Immature natural killer cell (primary cell): ENCODE results near the gene IQSEC3. TPM values are rescaled to one million over a fixed set of nuclear protein-coding genes. Genes with fewer than 3 reads are reported as not detected.
A peak's percentile ranks its signal among the peaks of the same experiment; 100 is the strongest.
"Not testable (repeated sequence)": the region's sequence is repeated elsewhere in the genome, so short reads cannot be mapped to it uniquely, and the experiment has no call there.

ENCODE experiments used
- DNase-seq, 3 donors: peaks; one replicate each; pipeline ENCODE4 v3.0.0; 2022; ENCODE audit warnings: mixed read lengths in 1 of 3
- H3K27ac Mint-ChIP-seq, 6 donors: one replicate each; pipeline ENCODE4 v1.8.0; 2020; ENCODE audit warnings: mixed read lengths in 6 of 6, mild to moderate bottlenecking in 5 of 6, inconsistent platforms in 4 of 6, moderate library complexity in 3 of 6
- H3K27me3 Mint-ChIP-seq, 3 donors: one replicate each; pipeline ENCODE4 v1.8.0; 2020 to 2021; ENCODE audit warnings: low read depth in 3 of 3, mild to moderate bottlenecking in 3 of 3, mixed read lengths in 3 of 3, moderate library complexity in 3 of 3, inconsistent platforms in 1 of 3
- H3K36me3 Mint-ChIP-seq, 3 donors: one replicate each; pipeline ENCODE4 v1.8.0; 2020; ENCODE audit warnings: mixed read lengths in 3 of 3, inconsistent platforms in 2 of 3, mild to moderate bottlenecking in 2 of 3
- H3K4me1 Mint-ChIP-seq, 2 donors: one replicate each; pipeline ENCODE4 v1.8.0; 2020; ENCODE audit warnings: inconsistent platforms in 2 of 2, mild to moderate bottlenecking in 2 of 2, mixed read lengths in 2 of 2, moderate library complexity in 1 of 2
- H3K4me3 Mint-ChIP-seq, 5 donors: one replicate each; pipeline ENCODE4 v1.8.0; 2020; ENCODE audit warnings: mild to moderate bottlenecking in 5 of 5, mixed read lengths in 5 of 5, inconsistent platforms in 3 of 5, moderate library complexity in 3 of 5
- H3K9me3 Mint-ChIP-seq, 6 donors: one replicate each; pipeline ENCODE4 v1.8.0; 2020; ENCODE audit warnings: mild to moderate bottlenecking in 6 of 6, mixed read lengths in 6 of 6, inconsistent platforms in 4 of 6, moderate library complexity in 3 of 6
- polyA plus RNA-seq, 3 donors: library from polyadenylated mRNA; unstranded; fragments of 300-500 nt; fragmentation: Illumina TruSeq; gene quantifications; one replicate each; pipeline ENCODE4 v1.2.3, GENCODE V29; 2021

IQSEC3 gene
- polyA plus RNA-seq, 3 donors from 2014 or later, result 0.07 TPM; not detected in 2

DNA sequence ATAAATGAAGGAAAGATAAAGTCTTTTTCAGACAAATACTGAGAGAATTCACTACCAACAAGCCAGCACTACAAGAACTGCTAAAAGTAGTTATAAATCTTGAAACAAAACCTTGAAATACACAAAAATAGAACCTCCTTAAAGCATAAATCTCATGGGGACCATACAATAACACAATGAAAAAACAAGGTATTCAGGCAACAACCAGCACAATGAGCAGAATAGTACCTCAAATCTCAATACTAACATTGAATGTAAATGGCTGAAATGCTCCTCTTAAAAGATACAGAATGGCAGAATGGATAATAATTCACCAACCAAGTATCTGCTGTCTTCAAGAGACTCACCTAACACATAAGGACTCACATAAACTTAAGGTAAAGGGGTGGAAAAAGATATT is 7.7 kb upstream of the IQSEC3 start:
- H3K9me3 Mint-ChIP-seq, result peaks cover 0 to 25% (median 11%) of the 10 kb centered on the region in 6 donors
- H3K36me3 Mint-ChIP-seq, result no peaks in the 10 kb centered on the region
- H3K27ac Mint-ChIP-seq, result no peak overlapping the region
- H3K4me3 Mint-ChIP-seq, result no peak overlapping the region
- H3K4me1 Mint-ChIP-seq, result no peaks in the 10 kb centered on the region
- H3K27me3 Mint-ChIP-seq, result peaks cover 15 to 45% (median 33%) of the 10 kb centered on the region in 3 donors
- DNase-seq, result no peak

DNA sequence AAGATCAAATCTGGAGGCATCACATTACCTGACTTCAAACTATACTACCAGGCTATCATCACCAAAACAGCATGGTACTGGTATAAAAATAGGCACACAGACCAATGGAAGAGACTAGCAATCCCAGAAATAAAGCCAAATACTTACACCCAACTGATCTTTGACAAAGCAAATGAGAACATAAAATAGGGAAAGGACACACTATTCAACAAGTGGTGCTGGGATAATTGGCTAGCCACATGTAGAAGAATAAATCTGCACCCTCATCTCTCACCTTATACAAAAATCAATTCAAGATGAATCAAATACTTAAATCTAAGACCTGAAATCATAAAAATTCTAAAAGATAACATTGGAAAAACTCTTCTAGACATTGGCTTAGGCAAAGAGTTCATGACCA is 4.7 kb upstream of the IQSEC3 start:
- not testable (repeated sequence) for H3K4me3 Mint-ChIP-seq, H3K4me1 Mint-ChIP-seq, DNase-seq, H3K36me3 Mint-ChIP-seq, H3K27ac Mint-ChIP-seq
- H3K9me3 Mint-ChIP-seq, result peaks cover 0 to 25% (median 11%) of the 10 kb centered on the region in 6 donors
- H3K27me3 Mint-ChIP-seq, result peaks cover 11 to 49% (median 22%) of the 10 kb centered on the region in 3 donors

- H3K4me3 Mint-ChIP-seq, H3K9me3 Mint-ChIP-seq, H3K27ac Mint-ChIP-seq, DNase-seq, H3K36me3 Mint-ChIP-seq, H3K4me1 Mint-ChIP-seq: not testable (repeated sequence)
- H3K27me3 Mint-ChIP-seq, result peaks cover 3 to 18% (median 12%) of the 10 kb centered on the region in 3 donors
Measured at GRCh38 chr12:65491-66063, 990 bp upstream of the IQSEC3 start.

DNA sequence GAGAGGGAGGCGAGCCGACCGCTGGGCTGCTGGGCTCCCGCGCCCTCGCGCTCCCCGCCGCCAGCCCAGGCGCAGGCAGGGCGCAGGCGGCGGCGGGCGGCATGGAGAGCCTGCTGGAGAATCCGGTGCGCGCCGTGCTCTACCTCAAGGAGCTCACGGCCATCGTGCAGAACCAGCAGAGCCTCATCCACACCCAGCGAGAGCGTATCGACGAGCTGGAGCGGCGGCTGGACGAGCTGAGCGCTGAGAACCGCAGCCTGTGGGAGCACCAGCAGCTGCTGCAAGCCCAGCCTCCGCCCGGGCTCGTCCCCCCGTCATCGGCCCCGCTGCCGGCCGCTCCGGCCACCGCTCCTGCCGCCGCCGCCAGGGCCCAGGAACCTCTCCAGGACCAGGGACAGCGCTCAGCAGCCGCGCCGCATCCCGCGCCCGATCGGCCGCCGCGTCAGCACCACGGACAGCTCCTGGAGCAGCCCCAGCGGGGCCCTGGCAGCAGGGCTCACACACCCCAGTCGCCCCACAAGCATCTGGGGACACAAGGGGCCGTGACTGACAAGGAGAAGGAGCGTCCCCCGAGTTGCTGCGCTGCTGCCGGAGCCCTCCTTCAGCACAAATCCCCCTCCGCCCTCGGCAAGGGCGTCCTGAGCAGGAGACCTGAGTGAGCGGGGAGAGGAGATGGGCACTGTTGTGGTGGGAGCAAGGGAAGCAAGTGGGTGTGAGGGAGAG is 376 bp downstream of the IQSEC3 start:
- DNase-seq, result peak; percentile 28 to 36 (median 29)
- H3K4me3 Mint-ChIP-seq, result not testable (repeated sequence)

GRCh38 chr12:69677-70076 is 3.1 kb downstream of the IQSEC3 start:
- H3K27me3 Mint-ChIP-seq, result peaks cover 5 to 13% (median 11%) of the 10 kb centered on the region in 3 donors
- H3K27ac Mint-ChIP-seq, H3K36me3 Mint-ChIP-seq, H3K9me3 Mint-ChIP-seq, H3K4me3 Mint-ChIP-seq, H3K4me1 Mint-ChIP-seq, DNase-seq: not testable (repeated sequence)

More for the DNA sequence above, 376 bp downstream of the IQSEC3 start:
- H3K9me3 Mint-ChIP-seq, H3K27ac Mint-ChIP-seq, H3K4me1 Mint-ChIP-seq, H3K36me3 Mint-ChIP-seq: not testable (repeated sequence)
- peaks cover 4 to 18% (median 15%) of the 10 kb centered on the region in 3 donors for H3K27me3 Mint-ChIP-seq

DNA sequence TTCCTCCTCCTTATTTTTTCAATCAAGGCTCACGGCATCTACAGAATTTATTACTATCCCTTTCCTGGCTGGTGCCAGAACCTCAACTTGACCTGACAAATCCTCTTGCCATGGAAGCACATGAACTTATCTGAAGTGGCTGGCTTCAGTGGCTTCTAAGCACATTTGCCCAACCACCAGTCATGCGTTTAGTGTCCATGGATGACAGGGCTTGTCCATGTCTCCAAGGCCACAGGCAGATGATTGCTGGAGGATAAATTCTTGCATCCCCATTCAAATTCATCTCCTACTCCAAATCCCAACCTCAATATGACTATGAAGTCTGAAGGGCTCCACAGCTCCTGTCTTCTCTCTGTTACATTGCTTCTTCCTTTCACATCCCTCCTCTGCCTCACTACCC is 4.0 kb downstream of the IQSEC3 start:
- not testable (repeated sequence) for DNase-seq, H3K36me3 Mint-ChIP-seq, H3K9me3 Mint-ChIP-seq, H3K4me1 Mint-ChIP-seq, H3K4me3 Mint-ChIP-seq, H3K27ac Mint-ChIP-seq
- H3K27me3 Mint-ChIP-seq, result peaks cover 8 to 14% (median 9%) of the 10 kb centered on the region in 3 donors

DNA sequence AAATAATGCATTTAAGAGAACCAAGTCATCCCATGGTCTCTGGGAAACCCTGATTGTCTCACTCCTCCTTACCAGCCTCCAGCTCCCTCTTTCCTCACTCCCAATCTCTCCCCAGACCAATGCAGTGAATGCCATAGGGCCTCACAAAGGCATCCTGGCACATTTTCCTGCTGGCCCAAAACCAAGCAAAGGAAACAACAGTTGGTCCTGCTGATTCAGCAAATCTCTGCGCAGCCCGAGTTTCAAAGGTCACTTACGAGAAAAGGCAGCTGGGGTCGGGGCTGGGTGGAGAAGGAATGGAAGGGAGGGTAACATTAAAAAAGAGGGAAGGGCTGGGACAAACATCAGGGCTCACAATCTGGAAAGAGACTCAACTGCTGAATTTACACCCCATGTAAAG is 5.5 kb downstream of the IQSEC3 start:
- H3K36me3 Mint-ChIP-seq, DNase-seq, H3K4me1 Mint-ChIP-seq, H3K9me3 Mint-ChIP-seq, H3K4me3 Mint-ChIP-seq, H3K27ac Mint-ChIP-seq: not testable (repeated sequence)
- H3K27me3 Mint-ChIP-seq, result peaks cover 12 to 14% (median 12%) of the 10 kb centered on the region in 3 donors

DNA sequence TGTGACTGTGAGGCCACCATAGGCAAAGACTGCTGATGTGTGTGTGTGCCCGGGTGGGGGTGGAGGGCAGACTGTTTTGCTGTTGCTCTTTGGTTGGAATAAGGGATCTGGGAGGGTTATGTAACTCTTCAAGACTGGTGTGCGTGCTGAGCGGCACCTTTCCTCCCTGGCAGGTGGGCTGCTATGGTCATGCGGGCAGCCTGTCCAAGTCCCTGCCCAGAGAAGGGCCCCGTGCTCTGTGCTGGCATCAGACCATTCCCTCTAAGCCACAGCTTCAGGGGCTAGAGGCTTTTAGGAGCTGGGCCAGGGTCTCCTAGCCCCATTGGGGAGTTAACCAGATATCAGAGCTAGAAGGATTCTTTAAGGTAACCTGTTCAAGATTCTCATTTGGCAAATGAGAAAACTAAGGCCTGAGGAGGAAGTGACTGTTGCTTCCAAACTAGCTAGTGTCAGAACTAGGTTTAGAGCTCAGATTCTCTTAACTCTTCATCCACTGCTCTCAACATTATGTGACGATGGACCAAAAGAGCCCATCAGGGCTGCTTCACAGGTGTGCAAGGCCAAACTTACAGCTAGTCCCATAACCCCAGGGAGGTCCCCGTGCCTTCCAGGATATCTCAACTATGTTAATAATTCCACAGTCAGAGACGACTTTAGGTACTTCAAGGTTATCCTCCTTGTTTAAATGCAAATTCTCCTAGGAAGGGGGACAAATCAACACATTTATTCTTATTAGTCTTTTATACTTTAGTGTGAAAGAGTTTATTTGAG is 8.0 kb downstream of the IQSEC3 start:
- not testable (repeated sequence) for H3K4me3 Mint-ChIP-seq, H3K9me3 Mint-ChIP-seq, DNase-seq, H3K27ac Mint-ChIP-seq, H3K36me3 Mint-ChIP-seq, H3K4me1 Mint-ChIP-seq
- peaks cover 11 to 16% (median 15%) of the 10 kb centered on the region in 3 donors for H3K27me3 Mint-ChIP-seq

DNA sequence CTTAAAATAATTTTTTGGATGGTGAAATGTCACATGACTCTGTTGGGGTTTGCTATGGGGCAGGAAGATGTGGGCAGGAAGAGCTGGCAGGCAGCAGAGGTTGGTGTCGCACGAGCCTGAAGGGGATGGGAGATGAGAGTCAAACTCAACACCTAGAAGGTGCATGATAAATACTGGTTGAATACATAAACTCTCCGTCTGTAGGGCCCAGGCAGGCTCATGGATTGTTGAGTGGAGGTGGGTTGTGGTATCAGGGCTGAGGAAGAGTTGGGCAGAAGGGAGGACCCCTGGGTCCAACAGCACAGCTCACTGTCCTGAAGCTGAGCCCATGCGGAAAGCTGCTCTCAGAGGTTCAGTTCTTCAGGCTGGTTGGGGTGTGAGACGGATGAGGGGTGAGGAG is 9.0 kb downstream of the IQSEC3 start:
- H3K4me3 Mint-ChIP-seq, H3K4me1 Mint-ChIP-seq, H3K27ac Mint-ChIP-seq, H3K36me3 Mint-ChIP-seq, H3K9me3 Mint-ChIP-seq, DNase-seq: not testable (repeated sequence)
- H3K27me3 Mint-ChIP-seq, result peaks cover 13 to 17% (median 15%) of the 10 kb centered on the region in 3 donors

GRCh38 chr12:76102-76501 is 9.5 kb downstream of the IQSEC3 start:
- not testable (repeated sequence) for DNase-seq, H3K27ac Mint-ChIP-seq
- H3K27me3 Mint-ChIP-seq, result peaks cover 11 to 17% (median 15%) of the 10 kb centered on the region in 3 donors

GRCh38 chr12:76551-76950 is 10.0 kb downstream of the IQSEC3 start:
- H3K4me1 Mint-ChIP-seq, H3K9me3 Mint-ChIP-seq, H3K36me3 Mint-ChIP-seq, DNase-seq, H3K27ac Mint-ChIP-seq, H3K4me3 Mint-ChIP-seq: not testable (repeated sequence)
- peaks cover 11 to 15% (median 14%) of the 10 kb centered on the region in 3 donors for H3K27me3 Mint-ChIP-seq

More at GRCh38 chr12:76102-76501, 9.5 kb downstream of the IQSEC3 start:
- not testable (repeated sequence) for H3K9me3 Mint-ChIP-seq, H3K4me1 Mint-ChIP-seq, H3K36me3 Mint-ChIP-seq, H3K4me3 Mint-ChIP-seq

- not testable (repeated sequence) for H3K27ac Mint-ChIP-seq, H3K4me1 Mint-ChIP-seq, DNase-seq, H3K9me3 Mint-ChIP-seq, H3K4me3 Mint-ChIP-seq, H3K36me3 Mint-ChIP-seq
- peaks cover 11 to 19% (median 13%) of the 10 kb centered on the region in 3 donors for H3K27me3 Mint-ChIP-seq
Measured at GRCh38 chr12:77101-77719, 10.6 kb downstream of the IQSEC3 start.

- not testable (repeated sequence) for H3K9me3 Mint-ChIP-seq, DNase-seq, H3K4me1 Mint-ChIP-seq, H3K36me3 Mint-ChIP-seq, H3K27ac Mint-ChIP-seq, H3K4me3 Mint-ChIP-seq
- peaks cover 12 to 23% (median 13%) of the 10 kb centered on the region in 3 donors for H3K27me3 Mint-ChIP-seq
Measured at GRCh38 chr12:77769-78383, 11.3 kb downstream of the IQSEC3 start.
